Measurements from ENCODE around the gene CCDC88C.

The CCDC88C gene

GRCh38 chr14:91223028-91223783, 194.4 kb downstream of the CCDC88C start:
- Histone ChIP-seq H2AFZ (ENCODE audit: low read length) (no peak overlapping the region), H3K18ac (ENCODE audit: low read length) (no peak overlapping the region), H3K36me3 (replicated peaks in 1 of 2; ENCODE audit: control insufficient read depth in 2 of 2, insufficient read depth in 2 of 2, low read length in 2 of 2) (peaks cover 4 to 21% of the 10 kb centered on the region in 2 donors), H3K4me3 (ENCODE audit: low read length in 2 of 2) (no peak overlapping the region), H4K91ac (ENCODE audit: low read depth, low read length, poor library complexity) (no peak overlapping the region), H3K4me2 (ENCODE audit: insufficient read depth, low read length, poor library complexity, severe bottlenecking) (no peak overlapping the region), H2BK12ac (ENCODE audit: low read length) (no peak overlapping the region), H3K27ac (replicated peaks; ENCODE audit: low read length) (no peak overlapping the region), H4K8ac (ENCODE audit: low read depth, low read length) (no peak overlapping the region), H2BK15ac (ENCODE audit: low read length) (no peak overlapping the region), H3K23ac (ENCODE audit: low read depth, low read length, poor library complexity) (no peak overlapping the region), H2AK5ac (ENCODE audit: low read depth, low read length) (no peak overlapping the region), H3K9ac (ENCODE audit: low read depth, low read length, poor library complexity) (no peak overlapping the region), H3K4ac (ENCODE audit: low read length) (no peak overlapping the region), H3K14ac (ENCODE audit: low read length) (no peak overlapping the region), H2BK120ac (ENCODE audit: low read depth, low read length) (no peak overlapping the region), H3K9me3 (replicated peaks in 1 of 2; ENCODE audit: control insufficient read depth in 2 of 2, insufficient read depth in 1 of 2, low read depth in 1 of 2, low read length in 2 of 2) (peaks cover 0 to 4% of the 10 kb centered on the region in 2 donors), H3K27me3 (ENCODE audit: control insufficient read depth in 3 of 3, insufficient read depth in 3 of 3, low read depth in 1 of 3, low read length in 3 of 3) (no peaks in the 10 kb centered on the region), H3K4me1 (ENCODE audit: control insufficient read depth in 2 of 2, insufficient read depth in 1 of 2, low read depth in 1 of 2, low read length in 2 of 2) (peaks cover 0 to 3% of the 10 kb centered on the region in 2 donors), H2BK5ac (ENCODE audit: low read length) (no peak overlapping the region), H3K79me1 (ENCODE audit: low read depth, low read length) (no peaks in the 10 kb centered on the region)
- WGBS, 2 donors (ENCODE audit: extremely low coverage in 2 of 2, insufficient read length in 2 of 2, insufficient replicate concordance in 1 of 2), result no CpG with 5 or more reads among the region's 1 CpG
- DNase-seq (ENCODE audit: low spot score), result no peak

Measured in neuronal stem cell (in vitro differentiated cells).